Head of caudate nucleus (tissue), 42 donors: Measurements from ENCODE around the gene AFAP1.

Experiments
- DNase-seq, 42 donors: peaks; one replicate each; pipeline versions ENCODE4 v3.0.0 to v3.0.0-alpha.2; 2020 to 2021; ENCODE audit warnings: mixed read lengths in 7 of 42
- intact Hi-C: fragments of 100-400 bp; cut with DNase I; formaldehyde crosslinking; loops from one replicate; pipeline ENCODE4 v1.15.0; 2022

AFAP1 gene

DNA sequence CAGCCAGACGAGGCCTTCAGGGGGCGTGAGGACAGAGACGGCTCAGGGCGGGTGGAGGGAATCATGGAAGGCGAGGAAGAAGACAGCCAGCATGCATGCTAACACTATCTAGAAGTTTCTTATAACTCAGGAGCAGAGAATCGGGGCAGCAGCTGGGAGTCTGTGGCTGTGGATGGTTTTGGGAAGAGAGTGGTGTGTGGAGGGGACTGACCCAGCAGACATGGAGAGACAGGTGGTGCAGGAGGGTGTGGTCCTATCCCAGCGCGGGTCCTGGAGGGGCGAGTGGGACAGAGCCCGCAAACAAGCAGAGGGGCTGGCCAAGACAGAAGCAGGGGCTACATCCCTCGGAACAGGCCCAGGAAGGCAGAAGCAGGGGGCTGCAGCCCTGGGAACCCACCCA is 192.1 kb downstream of the AFAP1 start:
- intact Hi-C loops = no loop called here
- no peak for DNase-seq

DNA sequence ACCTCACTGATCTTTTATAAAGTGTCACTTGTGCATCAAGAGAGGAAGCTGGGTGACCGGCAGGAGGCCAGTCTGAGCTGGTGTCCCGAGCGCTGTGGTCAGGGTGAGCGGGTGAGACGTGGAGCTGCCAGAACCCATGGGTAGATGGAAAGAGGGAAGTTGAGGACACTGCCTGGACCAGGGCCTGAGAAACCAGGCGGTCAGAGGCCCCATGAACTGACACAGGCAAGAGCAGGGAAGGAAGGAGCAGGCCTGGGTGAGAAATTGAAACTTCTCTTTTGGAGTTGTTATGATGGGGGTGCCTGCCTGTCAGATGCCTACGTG is 192.6 kb downstream of the AFAP1 start:
- DNase-seq = peak in 37 of 42 donors; percentile 19 to 68 (median 40)
- intact Hi-C loops = no loop called here

DNA sequence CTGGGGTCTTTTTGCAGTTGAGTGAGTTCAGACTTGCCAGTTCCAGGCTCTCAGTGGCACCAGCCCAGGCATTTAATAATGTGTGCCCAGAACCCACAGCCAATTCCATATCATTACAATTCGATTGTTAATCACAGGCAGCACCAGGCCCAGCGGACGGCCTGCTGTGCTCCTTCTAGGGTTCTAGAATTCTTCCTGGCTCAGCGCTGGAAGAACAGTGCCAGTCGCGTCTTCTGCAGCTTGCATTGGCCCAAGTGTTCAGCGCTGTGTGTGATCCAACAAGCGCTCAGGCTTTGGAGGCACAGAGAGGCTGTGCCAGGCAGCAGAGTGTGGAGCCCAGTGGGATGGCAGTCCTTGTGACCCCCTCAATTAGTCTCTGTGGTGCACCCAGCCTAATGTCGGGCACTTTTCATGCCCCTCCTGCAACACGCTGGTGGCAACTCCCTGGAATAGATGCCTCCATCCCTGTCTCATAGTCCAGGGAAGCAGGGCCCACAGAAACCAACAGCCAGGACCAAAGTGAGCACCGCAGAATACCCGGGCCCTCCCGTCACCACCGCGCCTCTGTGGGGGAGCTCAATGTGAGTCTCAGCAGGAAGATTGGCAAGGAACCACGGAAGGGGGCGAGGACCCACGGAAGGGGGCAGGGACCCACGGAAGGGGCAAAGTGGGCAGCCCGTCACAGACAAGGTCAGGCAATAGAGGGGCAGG is 193.2 kb downstream of the AFAP1 start:
- intact Hi-C loops = no loop called here
- DNase-seq = peak in 2 of 42 donors; percentile 30 to 32

DNA sequence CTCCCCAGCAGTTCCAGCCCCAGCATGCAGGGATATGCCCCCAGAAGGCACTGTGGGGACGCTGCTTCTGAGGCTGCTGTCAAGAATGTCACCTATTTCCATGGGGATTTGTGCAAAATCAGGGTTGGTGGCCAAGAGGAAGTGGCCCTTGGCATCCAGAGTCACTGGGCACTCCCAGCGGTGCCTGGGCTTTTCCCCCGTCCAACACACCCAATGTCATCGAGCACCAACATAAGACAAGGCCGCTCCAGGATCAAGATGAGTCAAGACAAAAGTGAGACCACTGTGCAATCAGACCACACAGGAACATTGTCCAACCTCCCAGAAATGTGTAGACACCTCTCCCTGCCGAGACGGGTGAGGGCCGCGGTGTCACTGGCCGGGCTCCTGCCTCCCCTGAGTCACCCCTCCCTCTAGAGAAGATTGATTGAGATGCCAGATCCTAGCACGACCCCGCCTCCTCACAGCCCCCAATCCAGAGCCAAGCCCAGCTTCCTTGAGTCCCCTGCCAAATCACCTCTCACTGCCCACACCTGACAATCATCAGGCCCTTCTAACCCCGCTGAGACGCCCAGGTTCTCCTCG is 194.3 kb downstream of the AFAP1 start:
- intact Hi-C loops = no loop called here

DNA sequence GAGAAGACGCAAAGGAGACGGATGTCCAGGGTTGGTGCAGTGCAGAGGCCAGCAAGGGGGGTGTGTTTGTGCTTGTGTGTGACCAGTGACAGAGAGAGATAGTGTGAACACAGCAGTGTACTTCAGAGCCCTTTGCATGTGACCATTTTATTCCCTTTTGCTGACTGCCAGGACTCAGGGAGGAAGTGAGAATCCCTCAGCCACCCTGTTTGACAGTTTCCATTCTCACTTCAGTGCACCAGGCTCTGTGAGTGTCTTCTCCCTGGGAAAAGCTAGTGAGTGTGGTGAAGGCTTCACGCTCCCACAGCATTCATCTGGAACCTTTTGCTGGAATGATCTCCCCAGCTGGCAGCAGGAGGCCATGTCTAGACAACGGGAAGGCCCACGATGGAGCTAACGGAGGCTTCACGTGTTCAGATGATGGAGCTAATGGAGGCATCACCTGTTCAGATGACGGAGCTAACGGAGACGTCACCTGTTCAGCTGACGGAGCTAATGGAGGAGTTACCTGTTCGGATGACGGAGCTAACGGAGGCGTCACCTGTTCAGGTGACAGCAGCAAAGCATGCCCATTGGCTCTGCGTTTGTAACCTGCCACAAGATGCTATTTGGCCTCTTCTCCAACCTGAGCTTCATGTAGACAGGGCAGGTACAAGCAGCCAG is 195.4 kb downstream of the AFAP1 start:
- intact Hi-C loops = no loop called here
- peak in 10 of 42 donors; percentile 18 to 47 (median 28) for DNase-seq

More for the DNA sequence above, 194.3 kb downstream of the AFAP1 start:
- no peak for DNase-seq

DNA sequence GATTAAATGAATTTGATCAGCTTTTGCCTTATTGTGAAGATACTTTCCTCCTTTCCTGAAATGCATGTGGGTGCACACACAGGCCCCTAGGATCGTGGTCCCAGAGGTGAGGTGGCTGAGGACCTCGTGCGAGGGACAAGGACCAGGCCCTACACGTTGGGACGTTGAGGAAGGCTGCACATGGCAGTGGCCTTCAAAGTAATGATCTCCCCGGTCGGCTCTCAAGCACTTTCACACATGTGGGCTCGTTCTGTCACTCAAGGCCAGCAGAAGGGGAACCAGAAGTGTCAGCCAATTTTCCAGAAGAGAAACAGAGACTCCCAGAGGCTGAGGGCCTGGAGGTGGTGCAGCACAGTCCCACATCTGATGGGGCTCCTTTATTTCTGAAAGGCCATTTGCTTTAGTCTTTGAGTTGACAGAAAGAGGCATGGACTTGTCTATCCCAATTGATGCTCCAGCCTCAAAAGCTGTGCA is 196.8 kb downstream of the AFAP1 start:
- intact Hi-C loops = no loop called here
- no peak for DNase-seq

DNA sequence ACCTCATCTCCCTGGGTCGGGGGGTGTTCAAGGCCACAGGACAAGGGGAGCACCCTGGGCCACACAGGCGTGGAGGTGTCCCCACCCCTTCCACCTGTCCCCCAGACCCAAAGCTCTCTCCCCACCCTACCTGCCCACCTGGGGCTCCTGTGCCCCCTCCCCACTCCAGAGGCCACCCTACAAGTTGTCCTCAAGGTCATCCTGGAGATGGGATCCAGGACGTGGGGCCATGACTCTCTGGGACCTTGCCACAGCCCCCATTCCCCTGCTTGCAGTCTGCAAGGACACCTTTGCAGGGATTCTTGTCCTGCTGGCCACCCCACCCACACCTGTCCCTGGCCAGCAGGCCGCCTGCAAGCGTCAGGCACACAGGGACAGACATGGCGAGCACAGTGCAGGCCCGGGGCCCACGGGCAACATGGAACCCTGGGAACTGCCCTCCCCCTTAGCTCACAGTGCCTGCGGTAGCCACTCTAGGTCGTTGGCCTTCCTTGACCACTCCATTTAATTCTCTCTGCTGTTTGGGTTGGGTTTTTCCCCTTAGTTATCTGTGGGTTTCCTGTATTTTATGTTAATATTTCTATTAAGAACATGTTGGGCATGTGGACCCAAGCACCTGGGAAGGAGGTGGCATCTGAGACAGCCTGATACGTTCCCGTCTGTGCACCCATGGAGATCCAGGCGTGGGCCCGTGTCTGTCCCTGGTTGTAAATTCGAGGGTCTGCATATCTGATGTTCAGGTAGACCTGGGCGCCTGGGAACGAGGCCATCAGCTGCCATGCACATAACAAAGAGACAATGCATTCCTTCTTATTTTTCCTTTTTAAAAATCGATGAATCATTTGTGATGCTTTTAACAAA is 197.5 kb downstream of the AFAP1 start:
- intact Hi-C loops = no loop called here
- no peak for DNase-seq

DNA sequence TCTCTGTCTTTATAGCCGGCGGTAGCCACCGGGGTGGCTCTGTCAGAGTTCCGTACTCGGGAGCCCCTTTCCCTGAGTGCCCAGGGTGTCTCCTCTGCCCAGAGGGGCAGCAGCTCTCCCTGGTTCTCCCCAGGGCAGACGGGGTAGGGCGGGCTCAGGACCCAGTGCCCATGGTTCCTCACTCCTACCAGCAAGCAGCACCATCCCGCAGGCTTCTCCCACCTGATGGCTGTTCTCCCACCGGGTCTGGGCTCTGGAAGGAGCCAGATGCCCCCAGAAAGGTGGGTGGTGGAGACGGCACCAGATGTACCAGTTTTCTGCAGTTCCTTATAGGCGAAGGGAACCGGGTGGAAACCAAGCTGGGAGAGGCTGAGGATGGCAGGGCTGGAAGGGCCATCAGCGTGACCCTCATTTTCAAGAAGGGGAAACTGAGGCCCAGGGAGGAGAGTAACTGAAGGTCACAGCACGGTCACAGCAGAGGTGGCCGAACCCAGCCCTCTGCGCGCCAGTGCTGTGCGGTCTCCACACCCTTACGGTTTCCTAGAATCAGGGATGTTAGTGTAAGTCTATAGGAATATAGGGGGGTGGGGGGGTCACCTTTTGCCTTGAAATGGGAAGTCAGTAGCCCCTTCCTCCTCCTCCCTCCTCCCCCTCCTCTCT is 198.7 kb downstream of the AFAP1 start:
- intact Hi-C loops = no loop called here
- no peak for DNase-seq

DNA sequence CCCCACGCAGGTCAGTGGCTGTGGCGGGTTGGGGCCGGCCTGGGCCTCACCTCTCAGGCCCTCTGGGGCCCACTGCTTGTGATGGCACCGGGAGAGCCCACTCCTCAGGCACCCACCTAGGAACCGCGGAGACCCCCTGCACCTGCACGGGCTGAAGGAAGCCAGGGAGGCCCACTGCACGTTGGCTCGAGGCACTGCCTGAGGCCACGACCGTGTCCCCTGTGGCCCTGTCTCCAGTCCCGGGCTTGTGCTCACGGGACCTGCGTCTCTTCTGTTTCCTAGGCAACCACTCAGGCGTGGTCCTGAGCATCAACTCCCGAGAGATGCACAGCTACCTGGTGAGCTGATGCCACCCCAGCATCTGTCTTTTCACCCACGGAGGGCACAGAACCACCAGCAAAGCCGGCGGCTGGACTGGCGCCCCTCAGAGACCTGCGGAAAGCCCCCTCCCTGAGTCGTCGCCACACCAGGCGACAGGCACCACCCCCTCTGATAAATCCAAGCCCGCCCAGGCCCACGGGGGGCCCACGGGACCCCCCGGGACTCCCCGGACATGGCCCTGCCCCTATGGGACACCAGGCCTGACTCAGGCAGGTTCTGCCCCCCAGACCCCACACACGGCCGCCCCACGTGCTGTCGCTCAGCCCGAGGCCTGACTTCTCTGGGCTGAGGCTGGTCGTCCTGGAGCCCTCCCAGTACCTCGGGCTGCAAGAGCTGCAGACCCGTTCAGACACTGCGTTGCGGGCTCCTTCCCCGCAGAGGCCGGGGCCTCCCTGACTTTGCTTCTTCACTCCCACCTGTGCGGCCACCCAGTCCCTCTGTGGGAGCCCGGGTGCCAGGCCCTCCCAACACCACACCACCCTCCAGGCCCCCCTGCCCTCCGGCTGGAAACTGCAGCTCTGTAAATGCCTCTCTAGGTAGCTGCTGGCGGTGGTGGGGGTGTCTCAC is 199.5 kb downstream of the AFAP1 start:
- no peak for DNase-seq
- intact Hi-C loops = no loop called here

DNA sequence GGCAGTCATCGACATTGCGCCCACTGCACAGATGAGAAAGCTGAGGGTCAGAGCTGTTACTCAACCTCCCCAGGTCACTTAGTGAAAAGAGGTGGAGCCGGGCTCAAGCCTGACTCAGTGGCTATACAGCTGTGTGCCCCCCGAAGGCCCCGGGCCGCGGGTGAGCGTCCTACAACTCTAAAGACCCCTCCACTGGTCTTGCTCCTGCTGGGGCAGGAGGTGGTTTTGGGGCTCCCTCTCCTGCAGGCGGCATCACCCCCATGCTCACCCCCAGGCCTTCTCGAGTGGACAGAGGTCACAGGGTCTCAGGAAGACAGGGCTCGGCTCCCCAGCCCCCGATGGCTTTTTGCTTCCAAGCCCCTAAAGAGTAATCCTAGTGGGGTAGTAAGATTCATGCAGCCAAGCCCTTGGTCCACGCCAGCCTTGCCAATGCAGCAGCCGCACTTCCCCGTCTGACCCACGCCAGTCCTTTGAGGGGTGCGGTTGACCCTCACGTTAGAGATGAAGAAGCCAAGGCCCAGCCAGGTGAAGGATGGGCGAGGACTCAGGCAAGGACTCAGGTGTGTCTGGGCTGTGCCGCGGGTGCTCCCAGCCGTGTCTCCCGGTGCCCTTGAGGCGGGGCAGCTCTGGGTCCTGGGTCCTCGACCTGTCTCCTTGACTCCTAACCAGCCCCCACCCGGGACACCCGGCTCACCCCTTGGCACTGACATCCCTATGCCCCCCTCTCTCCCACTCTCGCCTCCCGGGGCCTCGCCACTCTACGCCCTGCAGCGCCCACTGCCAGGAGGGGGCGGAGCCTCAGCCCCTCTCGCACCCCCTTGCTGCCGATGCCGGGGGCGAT is 200.4 kb downstream of the AFAP1 start:
- no peak for DNase-seq
- intact Hi-C loops = no loop called here

DNA sequence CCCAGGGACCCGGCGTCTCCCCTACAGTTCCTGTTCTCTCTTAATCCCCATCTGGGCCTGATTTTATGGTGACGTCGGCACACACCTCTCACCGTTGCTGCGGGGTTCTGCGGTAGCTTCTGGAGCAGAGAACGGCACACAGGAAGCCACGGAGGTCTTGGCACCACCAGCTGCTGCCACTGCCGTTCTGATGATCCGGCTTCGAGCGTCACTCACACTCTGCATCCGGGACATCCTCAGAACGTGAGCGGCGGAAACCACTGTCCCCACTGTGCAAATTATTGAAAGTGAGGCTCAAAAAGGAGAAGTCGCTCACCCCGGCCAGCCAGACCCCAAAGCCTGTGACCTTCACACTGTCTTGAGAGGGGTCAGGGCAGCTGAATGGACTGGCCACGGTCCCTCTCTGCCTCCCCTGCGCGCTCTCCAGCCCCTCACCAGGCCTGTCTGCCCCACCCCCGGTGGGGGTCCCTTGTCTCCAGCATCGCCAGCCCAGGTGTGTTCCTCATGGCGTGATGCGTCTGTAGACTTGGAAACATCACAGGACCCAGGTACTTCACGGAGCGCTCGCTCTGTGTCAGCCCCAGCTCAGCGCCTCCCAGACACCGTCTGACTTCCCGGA is 201.1 kb downstream of the AFAP1 start:
- DNase-seq = no peak
- intact Hi-C loops = no loop called here

DNA sequence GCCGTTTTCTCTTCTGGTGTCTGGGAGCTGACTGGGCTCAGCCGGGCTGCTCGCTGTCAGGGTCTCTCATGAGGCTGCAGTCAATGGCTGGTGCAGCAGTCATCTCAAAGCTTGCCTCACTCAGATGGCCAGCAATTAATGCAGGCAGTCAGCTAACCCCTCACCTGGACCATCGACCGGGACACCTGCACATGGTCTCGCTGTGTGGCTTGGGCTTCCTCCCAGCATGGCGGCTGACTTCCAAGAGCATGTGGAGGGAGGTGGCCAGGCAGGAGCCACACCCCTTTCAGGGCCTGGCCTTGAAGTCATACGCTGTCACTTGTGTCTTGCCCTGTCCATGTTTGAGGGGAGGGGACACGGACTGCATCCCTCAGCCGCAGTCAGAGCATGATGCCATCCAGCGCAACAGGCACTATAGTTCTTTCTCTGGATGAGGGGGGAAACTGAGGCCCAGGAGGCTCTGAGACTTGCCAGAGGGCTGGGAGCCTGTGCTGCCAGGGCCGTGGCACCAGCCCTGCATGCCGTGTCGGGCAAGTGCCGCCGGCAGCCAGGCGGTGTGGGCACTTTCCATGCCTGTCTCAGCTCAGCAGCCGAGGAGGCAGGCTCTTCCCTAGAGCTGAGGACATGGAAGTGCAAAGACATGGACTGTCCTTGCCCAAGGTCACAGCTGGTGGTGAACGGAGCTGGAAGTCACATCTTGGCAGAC is 201.8 kb downstream of the AFAP1 start:
- intact Hi-C loops = no loop called here
- no peak for DNase-seq

DNA sequence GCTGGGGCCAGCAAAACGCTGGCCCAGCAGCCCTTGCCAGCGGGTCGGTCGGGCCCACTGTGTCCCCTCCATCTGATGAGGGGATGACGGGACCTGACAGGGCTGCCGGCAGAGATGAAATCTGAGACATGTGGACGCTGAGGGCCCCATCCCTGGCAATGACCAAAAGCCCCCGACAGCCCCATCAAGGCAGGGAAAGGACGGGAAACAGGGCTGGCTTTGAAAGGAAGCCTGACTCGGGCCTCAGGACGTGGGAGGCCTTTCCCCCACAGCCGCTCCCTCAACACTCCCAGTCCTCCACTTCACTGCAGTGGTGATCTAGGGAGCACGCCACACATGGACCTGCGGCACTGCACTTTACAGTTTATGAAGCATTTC is 202.4 kb downstream of the AFAP1 start:
- intact Hi-C loops = no loop called here
- no peak for DNase-seq

DNA sequence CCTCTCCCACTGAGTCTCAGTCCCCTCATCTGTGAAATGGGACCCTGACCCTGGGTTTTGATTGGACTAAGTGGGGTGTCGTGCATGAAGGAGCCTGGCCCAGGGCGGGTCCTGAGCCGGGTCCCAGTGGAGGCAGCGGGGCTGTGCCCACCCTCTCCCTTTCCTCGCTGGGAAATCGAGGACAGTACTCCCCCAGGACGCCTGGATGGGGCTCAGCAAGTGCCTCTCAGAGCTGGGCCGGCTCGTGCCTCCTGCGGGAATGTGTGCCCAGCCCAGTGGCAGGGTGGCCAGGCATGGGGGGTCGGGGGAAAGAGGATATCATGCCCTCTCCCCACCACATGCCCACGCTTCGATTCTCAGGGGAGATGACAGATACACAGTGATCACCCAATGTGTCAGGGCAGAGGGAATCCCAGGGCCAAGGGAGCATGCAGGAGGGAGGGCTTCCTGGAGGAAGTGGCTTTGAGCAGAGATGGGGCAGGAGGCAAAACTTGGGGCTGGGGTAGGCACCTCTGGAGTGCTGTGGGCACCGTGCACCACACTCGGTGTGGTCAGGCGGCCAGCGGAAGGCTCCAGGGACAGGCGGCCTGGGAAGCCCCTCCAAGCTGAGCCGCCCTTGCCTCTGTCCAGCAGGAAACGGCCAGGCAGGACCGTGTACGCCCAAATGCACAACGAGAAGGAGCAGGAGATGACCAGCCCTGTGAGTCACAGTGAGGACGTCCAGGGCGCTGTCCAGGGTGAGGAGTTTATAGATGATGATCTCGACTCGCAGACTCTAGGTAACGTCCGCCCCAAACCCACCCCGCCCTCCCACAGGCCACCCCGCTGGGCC is 203.0 kb downstream of the AFAP1 start:
- intact Hi-C loops = no loop called here
- no peak for DNase-seq

DNA sequence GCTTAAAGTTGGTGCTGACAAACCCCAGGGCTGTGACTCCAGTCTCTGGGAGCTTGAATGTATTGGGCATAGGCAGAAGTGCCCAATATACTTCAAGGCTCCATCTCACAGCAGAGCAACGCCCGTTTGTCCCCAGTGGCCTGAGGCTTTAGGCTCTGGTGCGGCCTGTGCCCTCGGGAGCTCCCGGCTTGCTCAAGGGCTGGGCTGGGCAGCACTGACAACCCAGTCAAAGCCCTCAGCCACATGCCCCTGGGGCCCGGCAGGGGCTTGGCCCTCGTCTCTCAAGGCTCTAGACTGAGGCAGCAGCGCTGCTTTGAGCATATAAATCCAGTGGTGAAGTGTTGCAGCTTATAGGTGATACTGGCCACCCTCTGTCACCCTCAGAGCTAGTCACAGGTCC is 203.7 kb downstream of the AFAP1 start:
- DNase-seq = no peak
- intact Hi-C loops = no loop called here
